Left hindlimb (tissue), 1 donor: ENCODE results near the gene SLC32A1.
A peak's percentile ranks its signal among the peaks of the same experiment; 100 is the strongest.

ENCODE experiments used
- DNase-seq: peaks from one replicate; pipeline ENCODE4 v3.0.0-alpha.2; 2018

SLC32A1 gene

GRCh38 chr20:38725931-38726803, 1.9 kb downstream of the SLC32A1 start:
- DNase-seq, result no peak

- DNase-seq, result no peak
Measured at GRCh38 chr20:38726804-38727606, 2.7 kb downstream of the SLC32A1 start.

- DNase-seq, result no peak
Measured at GRCh38 chr20:38727607-38728190, 3.4 kb downstream of the SLC32A1 start.

GRCh38 chr20:38728191-38728781, 4.0 kb downstream of the SLC32A1 start:
- no peak for DNase-seq

GRCh38 chr20:38728911-38729642, 4.8 kb downstream of the SLC32A1 start:
- no peak for DNase-seq

GRCh38 chr20:38729767-38730166, 5.5 kb downstream of the SLC32A1 start:
- no peak for DNase-seq

GRCh38 chr20:38730167-38730988, 6.1 kb downstream of the SLC32A1 start:
- no peak for DNase-seq

- no peak for DNase-seq
Measured at GRCh38 chr20:38730989-38731737, 6.9 kb downstream of the SLC32A1 start.

GRCh38 chr20:38731738-38732113, 7.4 kb downstream of the SLC32A1 start:
- DNase-seq, result no peak

- DNase-seq, result no peak
Measured at GRCh38 chr20:38732981-38733380, 8.7 kb downstream of the SLC32A1 start.

GRCh38 chr20:38735172-38735571, 10.9 kb downstream of the SLC32A1 start:
- no peak for DNase-seq

- DNase-seq, result no peak
Measured at GRCh38 chr20:38737887-38738286, 13.6 kb downstream of the SLC32A1 start.

- DNase-seq, result no peak
Measured at GRCh38 chr20:38745757-38746156, 21.5 kb downstream of the SLC32A1 start.

GRCh38 chr20:38747495-38748096, 23.3 kb downstream of the SLC32A1 start:
- no peak for DNase-seq

- DNase-seq, result peak; percentile 94
Measured at GRCh38 chr20:38748097-38748860, 24.0 kb downstream of the SLC32A1 start, which contains the start of gene ACTR5. Gene ACTR5, plus strand, starts transcription at chr20:38748460. Its CDS starts 19 bp downstream, at chr20:38748479.

- no peak for DNase-seq
Measured at GRCh38 chr20:38748861-38749149, 24.5 kb downstream of the SLC32A1 start.

- no peak for DNase-seq
Measured at GRCh38 chr20:38751360-38751976, 27.2 kb downstream of the SLC32A1 start.

- no peak for DNase-seq
Measured at GRCh38 chr20:38752029-38752428, 27.7 kb downstream of the SLC32A1 start.

GRCh38 chr20:38754924-38755323, 30.6 kb downstream of the SLC32A1 start:
- no peak for DNase-seq
